Fibroblast of skin of abdomen (primary cell): Measurements from ENCODE around the gene MACROH2A2. TPM values are rescaled to one million over a fixed set of nuclear protein-coding genes. Genes with fewer than 3 reads are reported as not detected.
A peak's percentile ranks its signal among the peaks of the same experiment; 100 is the strongest.
"Not testable (repeated sequence)": the region's sequence is repeated elsewhere in the genome, so short reads cannot be mapped to it uniquely, and the experiment has no call there.

ENCODE experiments used
- DNase-seq: peaks from one replicate; pipeline ENCODE4 v3.0.0-alpha.2; 2013
- polyA plus RNA-seq, 2 experiments: library from polyadenylated mRNA; unstranded; fragments of 120-200 nt; gene quantifications; one replicate each; pipeline ENCODE4 v1.2.1, GENCODE V29; 2013; ENCODE audit not compliant: insufficient read length in 2 of 2

Gene MACROH2A2
- polyA plus RNA-seq (2013, experiment 1 of 2; ENCODE audit: insufficient read length) = 38.9 TPM
- 40.2 TPM for polyA plus RNA-seq (2013, experiment 2 of 2; ENCODE audit: insufficient read length)

DNA sequence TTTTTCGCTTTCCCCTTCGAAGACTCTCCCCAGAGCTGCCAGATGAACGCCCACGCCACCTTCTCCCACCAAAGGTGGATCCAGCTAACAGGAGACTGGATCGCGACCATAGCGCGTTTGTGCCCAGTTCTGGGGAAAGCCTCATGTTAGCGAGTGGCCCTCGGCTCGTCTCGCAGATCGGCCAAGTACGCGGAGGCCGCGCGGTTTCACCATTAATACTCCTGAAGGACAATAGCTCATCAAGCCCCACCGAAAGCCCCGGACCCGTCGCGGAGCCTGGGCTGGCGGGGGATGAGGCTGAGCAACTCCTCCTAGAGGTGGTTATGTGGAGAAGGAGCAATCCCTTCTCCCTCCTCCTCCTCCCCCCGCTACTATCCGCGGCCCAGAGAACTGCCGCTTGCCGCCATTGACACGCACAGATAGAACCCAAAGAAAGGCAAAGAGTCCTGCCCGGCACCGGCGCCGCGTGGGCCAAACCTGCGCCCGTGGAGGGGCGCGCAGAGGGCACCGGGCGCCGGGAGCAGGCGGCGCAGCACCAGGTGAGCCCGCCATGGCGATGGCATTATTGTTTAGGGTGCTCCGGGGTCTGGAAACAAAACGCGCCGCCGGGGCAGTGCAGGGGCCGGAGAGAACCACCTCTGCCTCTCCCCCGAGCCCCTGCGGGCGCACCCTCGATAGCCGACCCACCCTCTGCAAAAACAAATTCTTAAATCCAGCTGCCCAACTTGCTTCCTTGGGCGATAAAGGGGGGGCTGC is at the start of gene MACROH2A2:
Gene MACROH2A2 (plus strand): TSS at position 385 of the 756 bp plus-strand sequence. CDS start 22,813 bp downstream, outside the sequence.
- peak; percentile 77 for DNase-seq

DNA sequence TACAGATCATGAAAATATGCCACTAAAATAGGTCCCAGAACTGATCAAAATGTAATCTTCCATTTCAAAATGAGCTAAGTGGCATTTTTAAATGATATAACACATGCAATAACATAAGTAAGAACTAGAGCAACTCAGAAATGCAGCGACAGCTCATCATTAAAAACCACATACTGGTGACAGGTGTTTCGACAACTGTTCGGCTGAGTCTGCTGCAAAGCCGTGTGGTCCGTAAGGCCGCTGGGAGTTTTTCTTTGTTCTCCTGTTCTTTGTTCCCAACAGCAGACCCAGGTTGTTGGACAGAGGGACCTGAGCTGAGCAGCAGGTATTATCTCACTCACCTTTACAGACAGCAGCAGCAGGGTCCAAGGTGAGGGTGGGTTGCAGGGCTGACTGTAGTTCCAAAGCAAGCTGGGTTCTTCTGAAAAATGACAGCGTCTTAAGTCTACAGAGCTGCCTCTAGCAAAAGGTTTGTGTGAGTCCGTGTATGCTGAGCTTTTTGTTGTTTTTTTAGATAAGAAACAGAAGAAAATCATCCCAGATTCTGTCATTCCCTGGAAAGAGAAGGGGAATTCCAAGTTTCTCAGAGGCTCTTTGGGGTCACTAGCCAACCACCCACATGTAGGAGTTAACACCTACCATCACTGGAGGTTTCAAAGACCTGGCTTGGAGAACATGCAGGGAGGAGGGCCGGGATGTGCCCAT is 45.4 kb upstream of the MACROH2A2 start:
- no peak for DNase-seq

GRCh38 chr10:70031215-70031614 is 21.4 kb upstream of the MACROH2A2 start:
- no peak for DNase-seq

GRCh38 chr10:70032667-70033289 is 19.9 kb upstream of the MACROH2A2 start:
- DNase-seq = no peak

GRCh38 chr10:70034232-70034631 is 18.4 kb upstream of the MACROH2A2 start:
- no peak for DNase-seq

GRCh38 chr10:70035531-70035930 is 17.1 kb upstream of the MACROH2A2 start:
- no peak for DNase-seq

DNA sequence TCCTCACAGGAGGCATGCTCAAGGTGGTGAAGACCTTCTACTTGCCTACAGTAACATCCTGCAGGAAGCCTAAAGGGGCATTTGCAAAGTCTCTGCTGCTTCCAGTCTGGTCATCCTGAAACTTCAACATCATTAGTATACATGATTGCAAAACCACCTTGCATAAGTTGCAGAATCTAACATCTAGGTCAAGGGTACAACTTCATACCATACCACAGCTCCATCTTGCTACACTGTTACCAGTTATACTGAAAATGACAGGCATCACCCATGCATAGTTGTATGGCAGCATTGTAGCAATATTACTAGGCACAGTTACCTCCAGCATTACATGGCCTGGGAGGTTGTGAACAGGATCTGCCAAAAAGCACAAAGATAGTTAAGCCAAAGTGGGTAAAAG is 13.7 kb upstream of the MACROH2A2 start:
- DNase-seq = no peak

- no peak for DNase-seq
These were observed 11.6 kb upstream of the MACROH2A2 start for GRCh38 chr10:70041016-70041415.

DNA sequence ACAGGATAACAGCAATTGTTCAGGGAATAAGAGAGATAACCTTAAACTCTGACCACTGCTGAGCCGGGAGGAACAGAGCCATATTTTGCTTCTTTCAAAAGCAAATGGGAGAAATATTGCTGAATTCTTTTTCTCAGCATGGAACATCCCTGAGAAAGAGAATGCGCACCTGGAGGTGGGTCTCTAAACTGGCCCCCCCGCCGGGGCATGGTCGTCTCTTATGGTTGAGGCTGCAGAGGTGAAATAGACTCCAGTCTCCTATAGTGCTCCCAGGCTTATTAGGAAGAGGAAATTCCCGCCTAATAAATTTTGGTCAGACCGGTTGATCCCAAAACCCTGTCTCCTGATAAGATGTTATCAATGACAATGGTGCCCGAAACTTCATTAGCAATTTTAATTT is 10.9 kb upstream of the MACROH2A2 start:
- not testable (repeated sequence) for DNase-seq

DNA sequence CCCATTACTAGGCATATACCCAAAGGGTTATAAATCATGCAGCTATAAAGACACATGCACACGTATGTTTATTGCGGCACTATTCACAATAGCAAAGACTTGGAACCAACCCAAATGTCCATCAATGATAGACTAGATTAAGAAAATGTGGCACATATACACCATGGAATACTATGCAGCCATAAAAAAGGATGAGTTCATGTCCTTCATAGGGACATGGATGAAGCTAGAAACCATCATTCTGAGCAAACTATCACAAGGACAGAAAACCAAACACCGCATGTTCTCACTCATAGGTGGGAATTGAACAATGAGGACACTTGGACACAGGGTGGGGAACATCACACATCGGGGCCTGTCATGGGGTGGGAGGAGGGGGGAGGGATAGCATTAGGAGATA is 5.6 kb upstream of the MACROH2A2 start:
- DNase-seq = not testable (repeated sequence)

DNA sequence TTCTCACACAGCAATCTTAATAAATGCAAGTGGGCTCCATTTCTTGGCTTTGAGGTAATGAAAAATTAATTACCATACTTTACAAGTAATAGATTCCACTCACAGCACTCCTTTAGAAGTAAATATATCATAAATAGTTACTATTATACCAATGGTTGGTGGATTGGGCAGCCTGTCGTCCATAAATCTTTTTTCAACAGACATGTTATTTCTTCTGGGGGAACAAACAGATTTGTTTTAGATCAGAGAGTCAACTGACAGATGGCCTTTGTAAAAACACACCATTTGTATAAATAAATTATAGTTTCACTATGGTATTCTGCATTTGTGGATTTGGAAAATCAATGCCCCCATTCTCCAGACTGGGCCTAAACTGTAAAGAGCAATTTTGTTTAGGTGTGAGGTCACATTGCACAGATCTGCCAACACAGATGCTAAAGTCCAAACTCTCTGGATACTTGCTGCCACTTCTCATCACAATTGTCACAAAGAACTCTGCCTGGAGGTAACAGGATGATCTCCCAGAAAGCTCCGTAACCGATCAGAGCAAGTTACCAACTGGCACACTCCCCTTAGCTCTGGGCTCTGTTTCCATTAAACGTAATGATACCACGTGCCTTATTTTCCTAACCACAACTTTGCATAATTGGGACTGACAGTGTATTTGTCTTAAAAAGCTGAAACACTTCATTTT is 4.5 kb upstream of the MACROH2A2 start:
- DNase-seq = no peak

- no peak for DNase-seq
These were observed 798 bp upstream of the MACROH2A2 start for GRCh38 chr10:70051848-70052247.

GRCh38 chr10:70053218-70053840 is 683 bp downstream of the MACROH2A2 start:
- DNase-seq = peak; percentile 17

GRCh38 chr10:70053841-70054288 is 1.2 kb downstream of the MACROH2A2 start:
- DNase-seq = peak; percentile 27

GRCh38 chr10:70054902-70055301 is 2.3 kb downstream of the MACROH2A2 start:
- no peak for DNase-seq

DNA sequence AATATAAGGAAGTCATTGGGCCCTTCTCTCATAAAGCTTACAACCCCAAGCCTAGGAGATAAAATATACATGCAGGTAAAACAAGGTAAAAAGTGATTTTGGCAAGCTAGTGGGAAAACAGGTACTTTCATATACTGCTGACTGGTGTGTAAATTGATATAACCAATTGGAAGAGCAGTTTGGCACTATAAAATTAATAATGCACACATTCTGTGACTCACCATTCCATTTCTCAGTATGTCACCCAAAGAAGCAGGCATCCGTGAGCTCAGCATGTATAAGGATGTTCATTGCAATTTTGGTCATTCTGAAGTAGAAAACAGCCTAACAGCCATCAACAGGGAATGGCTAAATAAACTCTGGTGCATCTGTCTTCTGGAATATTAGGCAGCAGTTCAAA is 2.9 kb downstream of the MACROH2A2 start:
- DNase-seq = peak; percentile 67

- peak; percentile 57 for DNase-seq
These were observed 4.7 kb downstream of the MACROH2A2 start for GRCh38 chr10:70057306-70057705.

GRCh38 chr10:70060389-70060788 is 7.7 kb downstream of the MACROH2A2 start:
- DNase-seq = no peak

GRCh38 chr10:70063418-70064098 is 10.9 kb downstream of the MACROH2A2 start:
- DNase-seq = no peak

DNA sequence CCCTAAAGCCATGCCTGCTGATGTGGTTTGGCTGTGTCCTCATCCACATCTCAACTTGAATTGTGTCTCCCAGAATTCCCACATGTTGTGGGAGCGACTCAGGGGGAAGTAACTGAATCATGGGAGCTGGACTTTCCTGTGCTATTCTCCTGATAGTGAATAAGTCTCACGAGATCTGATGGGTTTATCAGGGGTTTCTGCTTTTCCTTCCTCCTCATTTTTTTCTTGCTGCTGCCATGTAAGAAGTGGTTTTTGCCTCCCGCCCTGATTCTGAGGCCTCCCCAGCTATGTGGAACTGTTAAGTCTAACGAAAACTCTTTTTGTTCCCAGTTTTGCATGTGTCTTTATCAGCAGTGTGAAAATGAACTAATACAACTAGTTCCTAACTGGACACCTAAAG is 11.8 kb downstream of the MACROH2A2 start:
- no peak for DNase-seq

DNA sequence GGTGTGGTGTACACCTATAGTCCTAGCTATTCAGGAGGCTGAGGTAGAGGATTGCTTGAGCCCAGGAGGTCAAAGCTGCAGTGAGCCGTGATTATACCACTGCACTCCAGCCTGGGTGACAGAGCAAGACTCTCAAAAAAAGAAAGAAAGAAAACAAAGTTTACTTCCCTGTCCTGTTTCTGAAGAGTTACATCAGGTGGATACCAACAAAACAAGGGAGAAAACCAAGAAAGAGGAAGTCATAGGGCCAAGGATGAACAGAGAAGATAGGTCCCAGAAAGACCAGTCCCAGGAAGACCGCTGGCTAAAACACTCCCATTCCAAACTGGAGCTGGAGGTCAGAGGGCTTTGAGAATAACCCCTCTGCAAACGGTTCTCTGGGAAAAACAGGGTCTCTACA is 13.5 kb downstream of the MACROH2A2 start:
- DNase-seq = no peak

GRCh38 chr10:70067586-70067985 is 14.9 kb downstream of the MACROH2A2 start:
- no peak for DNase-seq
